HG03064 (cell line): ENCODE measurements around the gene SHC2.
"Not testable (repeated sequence)": the region's sequence is repeated elsewhere in the genome, so short reads cannot be mapped to it uniquely, and the experiment has no call there.

ENCODE experiments used
- ATAC-seq: cut with Tn5 transposase; IDR thresholded peaks from one replicate; pipeline ENCODE4 v1.9.1; 2021; ENCODE audit warnings: low read depth; ENCODE audit not compliant: unreplicated experiment

The SHC2 gene

DNA sequence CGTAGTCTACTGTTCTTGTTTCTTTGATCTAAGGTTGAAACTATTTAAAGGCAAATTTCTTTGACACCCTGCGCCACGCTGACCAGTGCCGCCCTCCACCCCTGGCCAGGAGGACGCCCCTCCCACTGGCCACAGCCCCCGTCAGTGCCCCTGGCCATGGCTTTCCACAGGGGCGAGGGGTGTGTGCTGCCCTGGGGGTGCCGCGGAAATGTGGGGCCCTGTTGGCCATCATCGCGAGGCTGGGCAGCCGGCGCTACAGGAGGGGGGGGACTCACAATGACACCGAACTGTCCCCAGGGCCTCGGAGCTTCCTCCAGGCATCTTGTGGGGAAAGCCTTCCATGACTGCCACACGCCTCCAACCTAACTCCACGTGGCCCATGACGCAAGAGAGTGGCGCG lies 10.9 kb downstream of the SHC2 start:
- no peak for ATAC-seq

DNA sequence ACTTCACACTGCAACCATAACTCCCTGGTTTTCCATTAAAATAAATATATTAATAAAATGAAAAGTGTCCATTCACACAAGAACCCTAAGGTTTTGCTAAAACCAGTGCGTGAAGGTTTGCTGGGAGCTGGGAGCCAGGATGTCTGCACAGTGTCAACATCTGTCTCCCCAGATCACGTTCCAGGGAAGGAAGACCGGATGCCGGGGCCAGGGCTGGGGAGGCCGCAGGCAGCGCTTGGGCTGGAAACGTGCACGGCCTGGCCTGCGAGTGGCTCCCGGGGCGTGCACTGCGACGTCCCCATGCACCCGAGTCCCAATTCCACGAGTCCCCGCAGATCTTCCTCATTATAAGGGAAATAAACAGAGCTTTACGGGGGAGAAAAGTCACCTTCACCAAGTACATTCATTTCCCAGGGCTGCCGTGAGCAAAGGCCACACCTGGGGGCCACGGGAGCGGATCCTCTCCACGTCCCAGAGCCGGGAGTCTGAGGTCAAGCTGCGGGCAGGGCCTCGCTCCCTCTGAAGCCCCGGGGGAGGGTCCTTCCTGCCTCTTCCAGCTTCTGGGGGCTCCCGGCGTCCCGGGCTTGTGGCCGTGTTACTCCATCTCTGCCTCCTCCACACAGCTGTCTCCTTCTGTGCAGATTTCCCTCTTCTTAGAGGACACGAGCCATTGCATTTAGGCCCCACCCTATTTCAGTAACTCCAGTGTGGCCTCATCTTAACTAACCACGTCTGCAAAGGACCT lies 12.8 kb downstream of the SHC2 start:
- no peak for ATAC-seq

DNA sequence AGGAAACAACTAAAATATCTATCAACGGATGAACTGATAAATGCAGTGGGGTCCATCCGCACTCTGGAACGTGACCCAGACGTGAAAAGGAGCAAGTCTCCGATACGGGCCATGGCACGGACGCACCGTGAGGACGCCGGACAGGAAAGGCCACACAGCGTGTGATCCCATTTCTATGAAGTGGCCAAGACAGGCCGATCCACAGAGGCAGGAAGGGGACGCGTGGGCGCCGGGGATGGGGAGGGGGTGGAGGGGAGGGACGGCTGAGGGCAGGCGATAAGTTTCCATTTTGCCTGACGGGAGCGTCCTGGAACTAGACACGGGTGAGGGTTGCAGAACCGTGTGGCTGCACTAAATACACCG lies 13.8 kb downstream of the SHC2 start:
- ATAC-seq = no peak

DNA sequence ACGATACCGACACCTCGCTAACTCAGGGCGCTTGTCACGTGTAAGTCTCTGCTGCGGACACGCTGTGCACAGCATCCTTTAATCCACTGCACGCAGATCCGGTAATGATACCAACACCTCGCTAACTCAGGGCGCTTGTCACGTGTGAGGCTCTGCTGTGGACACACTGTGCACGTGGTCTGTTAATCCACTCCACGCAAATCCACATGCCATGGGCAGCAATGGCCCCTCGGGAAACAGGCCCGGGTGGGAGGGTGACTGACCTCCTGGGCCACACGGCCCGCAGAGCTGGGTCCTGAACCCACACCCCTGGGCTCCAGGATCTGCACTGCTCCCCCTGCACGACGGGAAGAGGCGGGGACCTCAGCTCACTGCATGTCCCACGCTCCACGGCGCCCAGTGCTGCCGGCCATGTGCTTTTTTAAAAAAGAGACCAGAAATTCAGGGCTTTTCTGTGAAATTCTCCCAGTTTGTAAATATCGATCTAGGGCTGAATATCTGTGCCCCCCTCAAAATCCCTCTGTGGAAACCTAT lies 16.1 kb downstream of the SHC2 start:
- no peak for ATAC-seq

DNA sequence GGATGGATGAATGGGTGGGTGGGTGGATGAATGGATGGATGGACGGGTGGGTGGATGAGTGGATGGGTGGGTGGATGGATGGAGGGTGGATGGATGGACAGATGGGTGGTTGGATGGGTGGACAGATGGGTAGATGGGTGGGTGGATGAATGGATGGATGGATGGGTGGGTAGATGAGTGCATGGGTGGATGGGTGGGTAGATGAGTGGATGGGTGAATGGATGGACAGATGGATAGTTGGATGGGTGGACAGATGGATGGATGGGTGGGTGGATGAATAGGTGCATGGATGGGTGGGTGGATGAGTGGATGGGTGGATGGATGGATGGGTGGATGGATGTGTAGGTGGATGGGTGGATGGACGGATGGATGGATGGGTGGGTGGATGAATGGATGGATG lies 17.8 kb downstream of the SHC2 start:
- no peak for ATAC-seq

DNA sequence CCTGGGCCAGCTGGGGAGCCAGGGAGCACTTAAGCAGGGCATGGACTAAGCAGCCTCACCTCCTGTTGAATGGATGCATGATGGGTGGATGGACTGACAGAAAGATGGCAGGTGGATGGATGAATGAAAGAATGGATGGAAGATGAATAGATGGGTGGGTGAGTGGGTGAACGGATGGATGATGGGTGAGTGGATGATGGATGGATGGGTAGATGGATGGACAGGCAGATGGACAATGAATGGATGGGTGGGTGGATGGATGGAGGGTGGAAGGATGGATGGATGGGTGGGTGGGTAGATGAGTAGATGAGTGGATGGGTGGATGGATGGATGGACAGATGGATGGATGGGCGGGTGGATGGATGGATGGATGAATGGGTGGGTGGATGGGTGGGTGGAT lies 18.7 kb downstream of the SHC2 start:
- no peak for ATAC-seq

DNA sequence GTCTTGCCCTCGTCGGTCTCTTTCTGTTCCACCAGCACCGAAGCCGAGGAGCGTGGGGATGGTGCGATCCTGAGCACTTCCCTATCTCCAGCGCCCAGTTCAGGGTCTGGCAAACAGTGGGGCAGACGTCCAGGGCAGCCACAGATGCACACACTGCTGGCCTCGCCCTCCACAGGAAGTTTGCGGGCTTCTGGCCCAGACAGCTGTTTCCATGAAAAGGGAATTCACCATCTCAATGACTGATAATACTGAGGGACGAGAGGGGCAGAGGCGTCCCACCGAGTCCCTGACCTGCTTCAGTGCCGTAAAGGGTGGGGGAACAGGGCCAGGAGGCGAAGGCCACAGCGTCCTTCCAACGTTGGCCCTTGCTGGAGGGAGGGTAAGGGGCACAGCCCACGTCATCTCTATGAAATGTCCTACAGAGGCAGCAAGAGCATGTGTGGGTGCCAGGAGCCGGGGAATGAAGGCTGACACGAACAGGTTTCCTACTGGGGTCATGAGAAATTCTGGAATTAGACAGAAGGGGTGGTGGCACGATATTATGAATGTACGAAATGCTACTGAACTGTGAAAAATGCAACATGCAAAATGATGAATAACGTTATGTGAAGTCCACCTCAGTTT lies 19.5 kb downstream of the SHC2 start:
- no peak for ATAC-seq

DNA sequence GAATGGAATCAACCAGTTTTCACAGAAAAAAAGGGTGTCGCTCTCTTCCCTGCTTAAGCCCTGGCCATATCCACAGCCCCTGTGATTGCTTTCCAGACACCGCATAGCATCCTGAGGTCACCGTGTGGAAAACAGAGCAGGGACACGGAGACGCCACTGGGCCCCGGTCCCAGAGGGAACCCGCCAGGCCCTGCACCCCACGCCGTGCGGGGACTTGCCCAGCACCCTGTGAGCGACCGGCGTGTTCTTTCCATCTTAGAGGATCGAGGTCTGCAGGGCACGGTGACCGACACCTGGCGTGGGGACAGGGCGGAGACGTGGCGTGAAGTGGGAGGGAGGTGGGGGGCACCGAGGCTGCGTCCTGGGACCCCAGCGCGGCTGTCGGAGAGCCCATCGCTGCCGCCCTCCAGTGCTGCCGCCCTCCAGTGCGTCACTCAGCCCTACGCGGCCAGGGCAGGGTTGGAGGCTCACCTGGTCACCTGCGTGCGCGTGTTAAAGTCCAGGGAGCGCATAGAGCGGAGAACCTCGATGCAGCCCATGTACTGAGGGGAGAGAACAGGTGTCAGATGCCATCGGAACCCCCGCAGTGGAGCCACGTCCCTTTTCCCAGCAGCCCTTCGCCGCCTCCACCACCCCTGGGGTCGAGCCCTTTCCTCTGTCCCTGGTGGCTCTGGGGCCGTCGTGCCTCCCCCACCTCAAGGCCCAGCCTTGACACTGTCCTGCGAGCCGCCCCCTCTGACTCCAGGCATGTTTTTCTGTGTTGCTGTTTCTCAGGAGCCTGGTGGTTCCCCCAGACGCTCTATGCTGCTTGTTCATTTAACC lies 20.2 kb downstream of the SHC2 start:
- no peak for ATAC-seq

DNA sequence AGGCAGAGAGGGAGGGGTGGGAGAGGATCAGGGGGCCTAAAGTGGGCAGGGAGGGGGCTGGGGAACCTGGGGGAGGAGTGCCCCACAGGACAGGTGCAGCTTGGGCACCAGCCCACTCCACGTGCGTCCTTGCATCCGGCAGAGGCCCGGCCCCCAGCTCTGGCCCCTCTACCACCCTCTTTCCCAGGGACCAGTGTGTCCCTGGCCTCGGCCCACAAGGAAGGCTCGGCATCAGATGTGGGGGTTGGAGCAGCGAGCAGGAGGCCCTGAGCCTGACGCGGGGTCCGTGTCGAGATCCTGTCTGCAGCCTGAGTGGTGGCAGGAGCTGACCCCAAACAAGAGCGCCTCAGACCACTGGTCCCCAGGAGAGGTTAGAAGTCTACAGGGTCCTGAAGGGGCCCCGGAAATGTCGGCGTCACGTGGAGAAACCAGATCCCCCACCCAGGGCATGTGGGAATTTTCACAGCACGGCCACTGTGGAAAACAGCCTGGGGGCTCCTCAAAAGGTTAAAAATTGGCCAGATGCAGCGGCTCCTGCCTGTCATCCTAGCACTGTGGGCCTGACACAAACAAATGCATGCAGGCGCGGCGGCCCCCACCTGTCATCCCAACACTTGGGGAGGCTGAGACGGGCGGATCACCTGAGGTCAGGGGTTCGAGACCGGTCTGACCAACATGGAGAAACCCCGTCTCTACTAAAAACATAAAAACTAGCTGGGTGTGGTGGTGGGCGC lies 21.5 kb downstream of the SHC2 start:
- ATAC-seq = no peak

DNA sequence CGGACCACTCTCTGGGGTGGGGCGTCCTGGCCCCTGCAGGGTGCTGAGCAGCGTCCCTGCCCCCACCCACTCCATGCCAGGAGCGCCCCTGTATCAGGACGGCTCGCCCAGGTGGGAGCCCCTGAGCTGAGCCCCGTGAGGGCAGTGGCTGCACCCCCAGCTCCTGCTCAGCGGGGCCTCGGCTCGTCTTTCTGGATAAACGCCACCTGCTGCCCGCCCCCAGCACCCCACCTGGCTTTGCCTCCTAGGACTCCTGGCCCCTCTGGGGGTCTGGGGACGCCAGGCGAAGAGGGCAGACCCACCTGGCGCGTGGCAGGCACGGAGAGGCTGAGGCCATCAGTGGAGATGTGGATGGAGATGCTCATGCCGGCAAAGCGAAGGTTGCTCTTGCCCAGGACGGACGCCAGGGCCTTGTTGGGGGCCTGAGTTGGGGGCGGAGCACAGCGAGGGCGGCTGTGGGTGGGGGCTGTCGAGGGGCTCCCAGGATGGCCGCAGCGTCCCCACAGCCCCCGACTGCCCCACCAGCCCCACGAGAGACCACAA lies 22.3 kb downstream of the SHC2 start:
- ATAC-seq = no peak

DNA sequence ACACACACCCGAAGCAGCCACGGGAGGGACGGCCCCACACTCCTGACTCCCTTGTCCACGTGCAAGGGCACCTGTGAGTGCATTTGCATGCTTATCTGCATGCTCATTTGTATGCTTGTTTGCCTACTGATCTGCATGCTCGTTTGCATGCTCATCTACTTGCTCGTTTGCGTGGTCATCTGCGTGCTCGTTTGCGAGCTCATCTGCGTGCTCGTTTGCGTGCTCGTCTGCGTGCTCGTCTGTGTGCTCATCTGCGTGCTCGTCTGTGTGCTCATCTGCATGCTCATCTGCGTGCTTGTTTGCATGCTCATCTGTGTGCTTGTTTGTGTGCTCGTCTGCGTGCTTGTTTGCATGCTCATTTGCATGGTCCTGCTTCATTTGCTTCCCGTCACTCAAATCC lies 23.8 kb downstream of the SHC2 start:
- no peak for ATAC-seq

DNA sequence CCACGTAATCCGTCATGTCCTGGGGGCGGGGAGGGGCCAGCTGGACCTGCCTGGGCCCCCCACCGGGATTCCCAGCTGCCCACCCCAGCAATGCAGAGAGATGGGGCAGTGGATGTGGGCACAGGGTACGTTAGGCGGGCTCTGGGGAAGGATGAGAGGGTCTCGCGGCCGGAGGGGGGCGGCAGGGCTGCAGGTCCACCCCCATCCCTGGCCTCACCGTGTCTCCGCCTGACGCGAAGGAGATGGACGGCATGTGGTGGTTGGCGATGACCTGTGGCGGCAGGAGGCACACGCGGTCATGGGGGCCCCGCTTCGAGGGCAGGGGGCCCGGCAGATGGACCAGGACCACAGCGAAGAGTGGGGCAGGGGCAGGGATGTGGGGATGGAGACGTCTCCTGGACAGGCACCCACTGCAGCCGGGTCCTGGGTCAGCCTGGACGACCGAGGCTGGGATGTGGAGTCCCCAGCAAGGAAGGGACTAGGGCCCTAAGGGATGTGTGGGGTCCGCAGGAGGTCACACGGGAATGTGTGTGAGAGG lies 24.4 kb downstream of the SHC2 start:
- ATAC-seq = no peak

DNA sequence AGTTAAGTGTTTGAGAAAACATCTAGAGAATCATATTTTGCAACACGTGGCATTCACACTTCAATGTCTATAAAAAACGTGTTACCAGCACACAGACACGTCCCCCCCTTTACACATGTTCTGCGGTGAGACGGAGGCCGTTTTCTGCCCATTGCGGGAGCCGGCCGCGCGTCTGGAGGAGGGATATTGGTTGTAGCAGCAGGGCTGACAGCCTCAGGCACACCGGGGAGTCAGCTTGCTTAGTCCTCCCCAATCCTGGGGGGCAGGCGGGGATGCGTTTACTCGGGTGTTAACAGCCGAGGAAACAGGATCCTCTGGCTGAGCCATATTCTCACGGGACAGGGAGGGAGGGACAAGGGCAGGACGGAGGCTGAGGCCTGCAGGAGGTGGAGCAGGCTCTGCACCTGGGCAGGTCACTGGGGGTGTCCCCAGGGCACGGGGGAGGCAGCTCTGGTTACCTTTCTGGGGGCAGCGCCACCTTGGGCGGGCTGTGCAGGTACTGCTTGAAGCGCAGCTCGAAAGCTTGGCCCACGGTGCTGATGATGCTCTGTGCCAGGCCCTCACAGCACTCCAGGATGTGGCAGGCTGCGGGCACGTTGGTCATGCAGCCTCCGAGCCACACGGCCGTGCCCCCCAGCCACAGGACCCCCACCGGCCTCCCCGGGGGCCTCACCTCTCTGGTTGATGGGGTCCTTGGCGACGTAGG lies 25.0 kb downstream of the SHC2 start:
- no peak for ATAC-seq

DNA sequence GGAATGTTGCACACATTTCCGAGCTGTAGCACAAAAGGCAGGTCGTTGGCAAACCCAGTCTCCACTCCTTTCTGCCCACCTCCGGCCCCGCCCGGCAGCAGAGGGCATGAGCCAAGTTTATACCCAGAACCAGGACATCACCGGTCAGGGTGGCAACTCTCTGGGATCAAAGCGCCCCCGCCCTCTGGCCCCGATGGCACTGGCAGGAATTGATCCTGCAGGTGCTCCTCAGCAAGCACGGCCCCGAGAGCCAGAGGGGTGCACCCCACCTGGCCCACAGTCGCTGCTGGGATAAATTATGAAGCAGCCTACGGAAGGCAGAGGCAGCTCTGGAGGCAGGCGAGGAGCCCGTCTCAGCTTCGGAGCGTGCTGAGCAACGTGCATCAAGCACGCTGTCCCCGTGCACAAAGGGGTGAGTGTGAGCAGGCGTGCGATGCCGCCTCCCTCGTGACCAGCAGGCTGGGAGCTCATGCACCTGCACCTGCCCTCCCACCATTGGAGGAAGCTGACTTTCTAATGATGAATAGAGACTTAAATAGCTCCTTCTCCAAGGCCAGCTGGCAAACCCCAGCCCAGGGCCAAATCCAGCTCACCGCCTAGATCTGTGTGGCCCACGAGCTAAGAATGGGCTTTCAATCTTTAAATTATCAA lies 25.7 kb downstream of the SHC2 start:
- ATAC-seq = no peak

DNA sequence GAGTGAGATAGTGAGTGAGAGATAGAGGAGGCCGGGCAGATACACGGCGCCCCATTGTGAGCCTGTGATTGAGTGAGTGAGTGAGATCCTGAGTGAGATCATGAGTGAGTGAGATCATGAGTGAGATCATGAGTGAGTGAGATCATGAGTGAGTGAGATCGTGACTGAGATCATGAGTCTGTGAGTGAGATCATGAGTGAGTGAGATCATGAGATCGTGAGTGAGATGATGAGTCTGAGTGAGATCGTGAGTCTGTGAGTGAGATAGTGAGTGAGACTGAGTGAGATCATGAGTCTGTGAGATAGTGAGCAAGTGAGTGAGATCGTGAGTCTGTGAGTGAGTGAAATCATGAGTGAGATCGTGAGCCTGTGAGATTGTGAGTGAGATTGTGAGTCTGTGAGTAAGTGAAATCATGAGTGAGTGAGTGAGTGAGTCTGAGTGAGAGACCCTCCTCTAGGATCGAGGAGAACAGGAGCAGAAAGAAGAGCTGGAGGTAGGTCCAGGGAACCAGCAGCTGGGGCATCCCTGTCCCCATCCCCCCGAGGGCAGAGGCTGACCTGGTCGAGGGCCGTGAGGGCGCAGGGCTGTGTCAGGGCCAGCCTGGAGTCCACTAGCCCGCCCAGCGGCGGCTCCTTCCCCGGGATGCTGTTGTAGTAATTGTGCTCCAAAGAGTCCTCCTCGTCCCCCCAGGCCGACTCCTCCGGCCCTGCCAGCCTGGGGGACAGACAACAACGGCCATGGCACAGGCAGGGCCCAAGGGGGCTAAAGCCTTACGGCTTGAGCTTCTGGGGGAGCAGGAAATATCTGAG lies 26.5 kb downstream of the SHC2 start:
- no peak for ATAC-seq

DNA sequence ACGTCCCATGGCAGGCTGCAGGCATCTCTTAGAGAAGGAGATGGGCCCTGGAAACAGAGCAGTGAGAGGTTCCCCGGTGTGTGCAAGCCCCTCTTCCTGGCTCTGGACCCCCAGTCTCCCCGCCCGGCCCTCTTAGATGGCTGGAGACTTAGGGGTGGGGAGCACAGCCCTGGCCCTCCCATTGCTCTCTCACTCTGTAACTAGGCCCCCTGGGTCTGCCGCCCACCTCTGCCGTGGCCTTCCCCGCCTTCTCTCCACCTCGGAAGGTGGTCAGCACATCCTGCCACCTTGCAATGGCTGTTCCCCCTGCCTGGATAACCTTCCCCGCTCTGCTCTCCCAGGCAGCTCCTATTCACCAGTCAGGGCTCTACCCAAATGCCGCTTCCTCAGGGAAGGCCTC lies 30.1 kb downstream of the SHC2 start:
- no peak for ATAC-seq

DNA sequence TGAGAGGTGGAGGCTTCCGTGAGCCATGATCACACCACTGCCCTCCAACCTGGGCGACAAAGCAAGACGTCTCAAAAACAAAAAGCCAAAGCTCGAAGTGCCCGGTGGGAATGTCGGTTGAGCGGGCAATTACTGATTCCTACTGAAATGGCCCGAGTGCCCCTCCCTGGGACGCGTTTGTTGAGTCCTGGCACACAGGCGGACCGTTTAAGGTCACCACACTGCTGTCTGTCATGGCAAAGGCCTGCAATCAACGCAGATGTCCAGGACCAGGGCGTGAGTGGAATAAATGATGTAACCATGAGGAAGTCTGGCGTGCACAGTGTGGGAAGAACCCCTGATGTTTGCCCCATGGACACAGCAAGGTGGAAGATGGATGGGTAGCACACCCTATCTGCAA lies 32.7 kb downstream of the SHC2 start:
- ATAC-seq = no peak

DNA sequence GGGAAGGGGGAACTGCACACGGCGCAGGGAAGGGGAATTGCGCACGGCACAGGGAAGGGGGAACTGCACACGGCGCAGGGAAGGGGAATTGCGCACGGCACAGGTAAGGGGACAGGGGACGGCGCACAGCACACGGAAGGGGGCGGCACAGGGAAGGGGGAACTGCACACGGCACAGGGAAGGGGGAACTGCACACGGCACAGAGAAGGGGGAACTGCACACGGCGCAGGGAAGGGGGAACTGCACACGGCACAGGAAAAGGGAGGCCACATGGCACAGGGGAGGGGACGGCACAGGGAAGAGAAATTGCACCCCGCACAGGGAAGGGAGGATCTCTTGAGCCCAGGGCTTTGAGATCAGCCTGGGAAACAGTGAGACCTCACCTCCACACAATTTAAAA lies 33.2 kb downstream of the SHC2 start:
- not testable (repeated sequence) for ATAC-seq
